ENCODE results near the gene KIFC3. TPM values are rescaled to one million over a fixed set of nuclear protein-coding genes. Genes with fewer than 3 reads are reported as not detected.

Gene KIFC3
- total RNA-seq, 2 experiments from 2014 or later, result not detected

- H3K36me3 ChIP-seq (ENCODE audit: insufficient read depth, low read length), result no peaks in the 10 kb centered on the region
- H3K27ac ChIP-seq (ENCODE audit: low read depth in 1 of 2, low read length in 2 of 2), result no peak overlapping the region
- intact Hi-C loops (cut with DNase I, micrococcal nuclease), result no loop called here
- Mint-ChIP-seq H3K4me3 (no peak overlapping the region), H3K4me1 (ENCODE audit: low read depth) (no peaks in the 10 kb centered on the region), H3K27me3 (no peaks in the 10 kb centered on the region), H3K27ac (no peak overlapping the region), H3K9me3 (no peaks in the 10 kb centered on the region), H3K36me3 (ENCODE audit: low read depth) (no peaks in the 10 kb centered on the region)
- ATAC-seq (ENCODE audit: poor library complexity), result no peak
- peaks cover 0 to 4% of the 10 kb centered on the region in 2 experiments for H3K9me3 ChIP-seq (ENCODE audit: control insufficient read depth in 1 of 2, insufficient read depth in 1 of 2, low read length in 2 of 2)
- TF ChIP-seq, protein P1, sequence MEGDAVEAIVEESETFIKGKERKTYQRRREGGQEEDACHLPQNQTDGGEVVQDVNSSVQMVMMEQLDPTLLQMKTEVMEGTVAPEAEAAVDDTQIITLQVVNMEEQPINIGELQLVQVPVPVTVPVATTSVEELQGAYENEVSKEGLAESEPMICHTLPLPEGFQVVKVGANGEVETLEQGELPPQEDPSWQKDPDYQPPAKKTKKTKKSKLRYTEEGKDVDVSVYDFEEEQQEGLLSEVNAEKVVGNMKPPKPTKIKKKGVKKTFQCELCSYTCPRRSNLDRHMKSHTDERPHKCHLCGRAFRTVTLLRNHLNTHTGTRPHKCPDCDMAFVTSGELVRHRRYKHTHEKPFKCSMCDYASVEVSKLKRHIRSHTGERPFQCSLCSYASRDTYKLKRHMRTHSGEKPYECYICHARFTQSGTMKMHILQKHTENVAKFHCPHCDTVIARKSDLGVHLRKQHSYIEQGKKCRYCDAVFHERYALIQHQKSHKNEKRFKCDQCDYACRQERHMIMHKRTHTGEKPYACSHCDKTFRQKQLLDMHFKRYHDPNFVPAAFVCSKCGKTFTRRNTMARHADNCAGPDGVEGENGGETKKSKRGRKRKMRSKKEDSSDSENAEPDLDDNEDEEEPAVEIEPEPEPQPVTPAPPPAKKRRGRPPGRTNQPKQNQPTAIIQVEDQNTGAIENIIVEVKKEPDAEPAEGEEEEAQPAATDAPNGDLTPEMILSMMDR (IDR thresholded peaks at IDR 0.05), result no peak
- H3K4me3 ChIP-seq (ENCODE audit: low read length), result no peak overlapping the region
- CTCF ChIA-PET, result no interaction called here
- H3K4me1 ChIP-seq (ENCODE audit: insufficient read depth, low read length), result no peaks in the 10 kb centered on the region
- POLR2A ChIA-PET, result no interaction called here
- no peak for DNase-seq
- no peaks in the 10 kb centered on the region for H3K27me3 ChIP-seq (ENCODE audit: control insufficient read depth in 1 of 2, insufficient read depth in 2 of 2, low read length in 2 of 2)
These were observed 80.1 kb downstream of the KIFC3 start for GRCh38 chr16:57722210-57722499.

GRCh38 chr16:57721356-57722209 lies 80.7 kb downstream of the KIFC3 start:
- no peaks in the 10 kb centered on the region for H3K4me1 ChIP-seq (ENCODE audit: insufficient read depth, low read length)
- Mint-ChIP-seq H3K27me3 (no peaks in the 10 kb centered on the region), H3K9me3 (no peaks in the 10 kb centered on the region), H3K4me1 (ENCODE audit: low read depth) (no peaks in the 10 kb centered on the region), H3K36me3 (ENCODE audit: low read depth) (no peaks in the 10 kb centered on the region), H3K4me3 (no peak overlapping the region), H3K27ac (no peak overlapping the region)
- TF ChIP-seq, protein P1 (IDR thresholded peaks at IDR 0.05), result no peak
- POLR2A ChIA-PET, result no interaction called here
- H3K27ac ChIP-seq (ENCODE audit: low read depth in 1 of 2, low read length in 2 of 2), result no peak overlapping the region
- DNase-seq (no peak), ATAC-seq (ENCODE audit: poor library complexity) (no peak)
- H3K27me3 ChIP-seq (ENCODE audit: control insufficient read depth in 1 of 2, insufficient read depth in 2 of 2, low read length in 2 of 2), result no peaks in the 10 kb centered on the region
- CTCF ChIA-PET, result no interaction called here
- intact Hi-C loops (cut with DNase I, micrococcal nuclease), result no loop called here
- no peak overlapping the region for H3K4me3 ChIP-seq (ENCODE audit: low read length)
- peaks cover 0 to 4% of the 10 kb centered on the region in 2 experiments for H3K9me3 ChIP-seq (ENCODE audit: control insufficient read depth in 1 of 2, insufficient read depth in 1 of 2, low read length in 2 of 2)
- H3K36me3 ChIP-seq (ENCODE audit: insufficient read depth, low read length), result no peaks in the 10 kb centered on the region

DNA sequence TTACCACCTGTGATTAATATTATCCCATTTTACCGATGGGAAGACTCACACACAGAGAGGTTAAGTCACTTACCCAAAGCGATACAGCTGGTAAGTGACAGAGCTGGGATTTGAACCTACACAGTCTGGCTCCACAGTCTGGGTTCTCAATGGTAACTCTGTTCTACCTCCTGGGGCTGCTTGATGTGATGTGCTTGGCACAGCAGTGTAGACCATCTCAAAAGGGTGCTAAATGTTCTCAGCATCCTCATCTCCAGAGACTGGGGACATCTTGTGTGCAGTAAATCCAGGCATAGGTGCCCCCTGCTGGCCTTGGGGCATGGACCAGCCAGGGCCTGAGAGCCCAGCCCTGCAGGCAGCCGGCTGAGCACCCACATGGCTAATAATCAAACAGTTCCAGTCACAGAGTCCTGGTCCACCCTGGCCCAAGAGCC lies 82.1 kb downstream of the KIFC3 start:
- Histone ChIP-seq H3K27ac (ENCODE audit: low read depth in 1 of 2, low read length in 2 of 2) (no peak overlapping the region), H3K36me3 (ENCODE audit: insufficient read depth, low read length) (no peaks in the 10 kb centered on the region), H3K27me3 (ENCODE audit: control insufficient read depth in 1 of 2, insufficient read depth in 2 of 2, low read length in 2 of 2) (no peaks in the 10 kb centered on the region), H3K4me1 (ENCODE audit: insufficient read depth, low read length) (no peaks in the 10 kb centered on the region), H3K9me3 (ENCODE audit: control insufficient read depth in 1 of 2, insufficient read depth in 1 of 2, low read length in 2 of 2) (peaks cover 0 to 4% of the 10 kb centered on the region in 2 experiments), H3K4me3 (ENCODE audit: low read length) (no peak overlapping the region)
- Mint-ChIP-seq H3K4me1 (ENCODE audit: low read depth) (no peaks in the 10 kb centered on the region), H3K4me3 (no peak overlapping the region), H3K9me3 (no peaks in the 10 kb centered on the region), H3K27ac (no peak overlapping the region), H3K36me3 (ENCODE audit: low read depth) (no peaks in the 10 kb centered on the region), H3K27me3 (no peaks in the 10 kb centered on the region)
- POLR2A ChIA-PET, result no interaction called here
- ATAC-seq (ENCODE audit: poor library complexity) (peak; percentile 55), DNase-seq (peak in 8 of 14 experiments; percentile 9 to 60 (median 35))
- CTCF ChIA-PET, result no interaction called here
- intact Hi-C loops (cut with DNase I, micrococcal nuclease), result no loop called here
- TF ChIP-seq, protein P1 (IDR thresholded peaks at IDR 0.05), result no peak

Measured in CD4-positive, alpha-beta T cell (primary cell).